Transverse colon (tissue), 3 donors: Measurements from ENCODE around the gene BACH2.

Source experiments
- POLR2A ChIP-seq: fragments of 450-650 bp; IDR thresholded peaks from one replicate; pipeline ENCODE4 v1.6.1; 2016; ENCODE audit warnings: antibody characterized with exemption, mild to moderate bottlenecking, moderate library complexity
- TF ChIP-seq, protein P1 (sequence below), 5 experiments: fragments of 200-600 bp in 3 of 5; fragments of 450-650 bp in 2 of 5; sonication (generic) in 3 of 5; IDR thresholded peaks; 1 replicate in 2 of 5; 2 replicates in 3 of 5; pipeline ENCODE4 v1.5.1; 2016 to 2017; ENCODE audit warnings: antibody characterized with exemption in 5 of 5, inconsistent platforms in 3 of 5, mild to moderate bottlenecking in 2 of 5, moderate library complexity in 1 of 5

DNA sequence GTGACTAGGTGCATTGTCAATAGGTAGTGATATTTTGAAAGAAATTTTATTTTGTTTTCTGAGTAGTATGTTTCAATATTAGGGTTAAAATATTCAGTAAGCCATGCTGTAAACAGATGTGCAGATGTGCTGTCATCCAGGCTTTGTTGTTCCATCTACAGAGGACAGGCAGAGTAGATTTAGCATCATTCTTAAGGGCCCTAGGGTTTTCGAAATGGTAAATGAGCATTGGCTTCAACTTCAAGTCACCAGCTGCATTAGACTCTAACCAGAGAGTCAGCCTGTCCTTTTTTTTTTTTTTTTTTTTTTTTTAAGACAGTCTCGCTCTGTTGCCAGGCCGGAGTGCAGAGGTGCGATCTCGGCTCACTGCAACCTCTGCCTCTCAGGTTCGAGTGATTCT is 27.1 kb upstream of the BACH2 start:
- TF ChIP-seq, protein P1, sequence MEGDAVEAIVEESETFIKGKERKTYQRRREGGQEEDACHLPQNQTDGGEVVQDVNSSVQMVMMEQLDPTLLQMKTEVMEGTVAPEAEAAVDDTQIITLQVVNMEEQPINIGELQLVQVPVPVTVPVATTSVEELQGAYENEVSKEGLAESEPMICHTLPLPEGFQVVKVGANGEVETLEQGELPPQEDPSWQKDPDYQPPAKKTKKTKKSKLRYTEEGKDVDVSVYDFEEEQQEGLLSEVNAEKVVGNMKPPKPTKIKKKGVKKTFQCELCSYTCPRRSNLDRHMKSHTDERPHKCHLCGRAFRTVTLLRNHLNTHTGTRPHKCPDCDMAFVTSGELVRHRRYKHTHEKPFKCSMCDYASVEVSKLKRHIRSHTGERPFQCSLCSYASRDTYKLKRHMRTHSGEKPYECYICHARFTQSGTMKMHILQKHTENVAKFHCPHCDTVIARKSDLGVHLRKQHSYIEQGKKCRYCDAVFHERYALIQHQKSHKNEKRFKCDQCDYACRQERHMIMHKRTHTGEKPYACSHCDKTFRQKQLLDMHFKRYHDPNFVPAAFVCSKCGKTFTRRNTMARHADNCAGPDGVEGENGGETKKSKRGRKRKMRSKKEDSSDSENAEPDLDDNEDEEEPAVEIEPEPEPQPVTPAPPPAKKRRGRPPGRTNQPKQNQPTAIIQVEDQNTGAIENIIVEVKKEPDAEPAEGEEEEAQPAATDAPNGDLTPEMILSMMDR (IDR thresholded peaks at IDR 0.05): no peak
- no peak for TF ChIP-seq POLR2A
